EH (cell line): ENCODE results near the gene MACROD2.
"Not testable (repeated sequence)": the region's sequence is repeated elsewhere in the genome, so short reads cannot be mapped to it uniquely, and the experiment has no call there.

ENCODE experiments used
- DNase-seq: peaks from one replicate; pipeline ENCODE4 v3.0.0-alpha.2; 2015; ENCODE audit warnings: low read depth

MACROD2 gene

GRCh38 chr20:14955399-14955798 lies 960.1 kb downstream of the MACROD2 start:
- DNase-seq: no peak

GRCh38 chr20:14956026-14956425 lies 960.7 kb downstream of the MACROD2 start:
- no peak for DNase-seq

DNA sequence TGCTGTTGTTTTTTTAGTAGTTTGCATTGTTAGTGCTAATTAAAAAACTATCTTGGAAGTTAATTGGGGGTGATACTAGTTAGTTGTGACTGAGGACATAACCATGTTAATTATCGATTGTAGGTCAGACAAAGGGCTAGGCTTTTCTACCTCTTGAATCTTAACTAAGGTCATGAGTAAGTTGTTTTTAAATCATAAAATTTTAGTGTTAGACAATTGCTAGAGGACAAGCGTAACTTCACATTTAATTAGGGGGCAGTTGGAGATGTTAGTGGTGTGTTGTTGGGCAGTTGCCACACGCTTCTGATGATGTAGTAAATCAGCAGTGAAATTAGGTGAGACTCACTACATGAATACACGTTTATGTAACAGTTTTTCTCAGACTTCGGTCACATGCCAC lies 961.2 kb downstream of the MACROD2 start:
- DNase-seq: no peak

DNA sequence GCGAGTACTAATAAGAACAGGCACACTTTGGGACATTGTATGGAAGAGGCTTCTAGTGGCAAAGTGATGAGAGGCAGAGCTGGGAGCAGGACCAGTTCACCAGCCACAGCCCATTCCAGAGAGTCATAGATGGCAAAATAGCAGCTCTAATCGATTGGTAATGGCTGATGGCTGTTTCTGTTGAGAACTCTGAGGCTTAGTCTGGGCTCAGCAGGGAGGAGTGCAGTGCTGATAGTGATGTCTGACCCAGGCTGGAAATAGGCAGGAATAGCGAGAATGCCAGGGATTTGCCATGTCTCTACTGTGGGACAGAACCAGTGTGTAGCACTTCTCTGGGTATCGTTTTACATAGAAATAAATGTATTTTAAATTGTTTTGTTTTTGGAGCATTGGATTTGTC lies 962.1 kb downstream of the MACROD2 start:
- DNase-seq: no peak

- no peak for DNase-seq
Measured at GRCh38 chr20:14958626-14959025, 963.3 kb downstream of the MACROD2 start.

GRCh38 chr20:14959506-14960475 lies 964.5 kb downstream of the MACROD2 start:
- no peak for DNase-seq

DNA sequence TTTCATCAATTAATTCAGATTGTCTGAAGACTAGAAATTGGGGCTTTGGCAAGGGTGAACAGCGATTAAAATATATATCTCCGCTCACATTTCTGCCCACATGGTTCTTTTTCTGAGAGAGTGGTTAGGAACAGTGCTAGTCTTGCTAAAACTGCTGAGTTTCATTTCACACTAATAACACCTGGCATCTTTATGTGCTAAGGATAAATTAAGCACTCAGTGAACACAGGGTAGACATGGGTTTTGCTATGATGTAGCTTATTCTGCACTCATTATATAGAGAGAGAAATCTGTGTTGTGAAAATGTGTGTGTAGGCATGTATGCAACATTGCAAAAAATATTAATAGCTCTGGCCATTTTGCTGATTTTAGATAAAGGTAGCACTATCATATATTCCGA lies 965.5 kb downstream of the MACROD2 start:
- no peak for DNase-seq

GRCh38 chr20:14963262-14963663 lies 967.9 kb downstream of the MACROD2 start:
- peak; percentile 39 for DNase-seq

GRCh38 chr20:14966203-14966602 lies 970.9 kb downstream of the MACROD2 start:
- DNase-seq: no peak

GRCh38 chr20:14966808-14967207 lies 971.5 kb downstream of the MACROD2 start:
- no peak for DNase-seq

- no peak for DNase-seq
Measured at GRCh38 chr20:14972256-14972655, 976.9 kb downstream of the MACROD2 start.

DNA sequence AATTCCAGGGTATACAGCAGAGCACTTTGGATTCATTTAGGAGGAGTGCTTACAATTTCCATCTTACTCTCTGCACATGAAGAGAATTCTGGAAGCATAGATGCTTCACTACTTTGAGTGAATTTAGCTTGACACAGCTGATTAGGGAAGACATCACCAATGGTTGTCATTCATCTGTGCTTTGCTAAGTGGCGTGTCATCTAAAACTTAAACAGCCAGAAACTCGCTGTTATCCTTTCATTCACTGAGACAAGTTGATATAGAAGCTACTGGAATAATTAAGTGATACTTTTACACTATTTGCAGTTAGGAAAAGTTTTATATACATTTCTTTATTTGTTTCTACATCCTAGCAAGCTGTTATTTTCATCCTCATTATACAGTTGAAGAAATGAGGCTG lies 977.4 kb downstream of the MACROD2 start:
- DNase-seq: no peak

- no peak for DNase-seq
Measured at GRCh38 chr20:14979453-14979986, 984.2 kb downstream of the MACROD2 start.

GRCh38 chr20:14981486-14981885 lies 986.2 kb downstream of the MACROD2 start:
- DNase-seq: not testable (repeated sequence)

DNA sequence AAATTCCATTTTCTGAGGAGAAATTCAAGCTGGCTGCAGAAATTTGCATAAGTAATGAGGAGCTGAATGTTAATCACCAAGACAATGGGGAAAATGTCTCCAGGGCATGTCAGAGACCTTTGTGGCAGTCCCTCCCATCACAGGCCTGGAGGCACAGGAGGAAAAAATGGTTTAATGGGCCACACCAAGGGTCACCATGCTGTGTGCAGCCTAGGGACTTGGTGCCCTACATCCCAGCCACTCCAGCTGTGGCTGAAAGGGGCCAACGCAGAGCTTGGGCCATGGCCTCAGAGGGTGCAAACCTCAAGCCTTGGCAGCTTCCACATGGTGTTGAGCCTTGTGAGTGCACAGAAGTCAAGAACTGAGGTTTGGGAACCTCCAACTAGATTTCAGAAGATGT lies 987.0 kb downstream of the MACROD2 start:
- DNase-seq: not testable (repeated sequence)

DNA sequence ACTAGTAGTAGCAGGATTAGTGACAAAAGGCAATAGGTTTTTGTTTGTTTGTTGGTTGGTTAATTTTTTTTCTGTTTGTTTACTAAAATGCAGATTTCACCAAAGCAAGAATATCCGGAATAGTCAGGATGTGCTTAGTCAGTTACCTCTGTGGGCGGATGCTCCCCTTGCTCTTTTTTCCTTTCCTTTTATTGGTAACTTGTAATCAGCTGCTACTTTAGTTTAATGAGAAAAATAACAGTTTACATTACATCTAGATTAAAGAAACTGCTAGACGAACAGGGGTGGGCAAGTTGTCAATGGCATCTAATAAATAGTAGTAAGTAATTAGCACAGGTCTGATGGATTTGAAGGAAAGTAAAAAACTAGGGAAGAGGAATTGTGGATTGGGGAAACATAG lies 989.0 kb downstream of the MACROD2 start:
- DNase-seq: no peak

GRCh38 chr20:14984768-14985622 lies 989.7 kb downstream of the MACROD2 start:
- DNase-seq: no peak

GRCh38 chr20:14986026-14986655 lies 990.8 kb downstream of the MACROD2 start:
- no peak for DNase-seq

GRCh38 chr20:14986656-14987055 lies 991.3 kb downstream of the MACROD2 start:
- DNase-seq: no peak

DNA sequence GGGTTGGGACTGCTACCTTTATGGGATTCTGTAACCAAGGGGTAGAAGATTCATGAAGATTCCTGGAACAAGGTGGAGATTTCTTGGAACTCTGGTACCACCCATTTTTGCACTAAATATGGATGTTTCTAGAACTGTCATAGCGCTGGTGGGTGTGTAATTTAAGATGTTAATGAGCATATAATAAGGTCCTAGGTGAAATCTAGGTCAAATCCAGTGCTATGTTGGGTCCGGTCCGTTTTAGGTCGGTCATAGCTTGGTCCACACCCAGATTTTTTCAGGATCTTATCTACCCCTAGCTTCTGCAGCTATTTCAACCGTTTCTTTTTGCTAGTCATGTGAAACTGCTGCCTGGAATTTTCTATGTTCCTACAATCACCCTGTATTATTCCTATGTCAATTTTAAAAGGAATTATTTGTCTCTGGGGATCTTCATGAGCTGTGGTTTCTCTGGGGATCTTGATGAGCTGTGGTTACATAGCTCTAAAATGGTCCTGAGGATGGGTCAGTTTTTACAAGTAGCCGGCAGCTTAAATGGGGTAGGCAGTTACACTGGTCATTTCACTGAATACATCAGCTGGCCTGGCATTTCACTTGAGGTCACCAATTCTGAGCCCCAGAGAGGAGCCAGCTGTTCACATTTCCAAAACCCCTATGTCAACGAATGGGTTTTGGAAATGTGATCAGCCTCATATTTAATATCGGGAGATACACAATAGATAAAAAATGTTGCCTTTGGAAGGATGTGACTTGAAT lies 994.4 kb downstream of the MACROD2 start:
- DNase-seq: no peak

DNA sequence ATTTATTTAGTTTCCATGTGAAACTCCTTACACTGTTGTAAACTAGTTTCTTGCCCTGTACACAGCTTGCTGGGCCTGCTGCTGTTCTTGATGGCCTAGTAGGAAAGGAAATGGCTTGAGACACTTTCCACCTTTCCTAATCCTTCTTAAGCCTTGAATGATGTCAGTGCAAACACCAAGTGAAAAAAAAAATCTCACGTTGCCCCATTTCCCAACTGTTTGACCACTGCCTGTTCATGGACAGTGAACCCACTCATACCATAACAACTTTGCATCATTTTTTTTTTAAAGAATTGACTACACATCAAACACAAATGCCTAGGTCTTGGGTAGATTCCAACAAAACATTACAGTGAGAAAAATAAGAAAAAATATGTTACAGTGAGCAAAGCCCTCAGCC lies 995.7 kb downstream of the MACROD2 start:
- DNase-seq: peak; percentile 6
